Colonic mucosa (tissue), 4 donors: ENCODE measurements around the gene MICAL3. TPM values are rescaled to one million over a fixed set of nuclear protein-coding genes. Genes with fewer than 3 reads are reported as not detected.
A peak's percentile ranks its signal among the peaks of the same experiment; 100 is the strongest.
"Not testable (repeated sequence)": the region's sequence is repeated elsewhere in the genome, so short reads cannot be mapped to it uniquely, and the experiment has no call there.

Source experiments
- DNase-seq: peaks from one replicate; pipeline ENCODE4 v3.0.0-alpha.2; 2020
- H3K27ac ChIP-seq: fragments of 200-600 bp; one replicate; pipeline ENCODE4 v1.8.0; 2021
- H3K27me3 ChIP-seq: fragments of 200-600 bp; one replicate; pipeline ENCODE4 v1.8.0; 2021
- H3K36me3 ChIP-seq: fragments of 200-600 bp; one replicate; pipeline ENCODE4 v1.8.0; 2021
- H3K4me1 ChIP-seq: fragments of 200-600 bp; one replicate; pipeline ENCODE4 v1.8.0; 2021; ENCODE audit warnings: mild to moderate bottlenecking
- H3K4me3 ChIP-seq: fragments of 200-600 bp; one replicate; pipeline ENCODE4 v1.8.0; 2021
- H3K9ac ChIP-seq, 2 donors: one replicate each; pipeline ENCODE4 v1.7.0; 2013; ENCODE audit warnings: control low read depth in 2 of 2, low read depth in 2 of 2, low read length in 2 of 2
- H3K9me3 ChIP-seq: fragments of 200-600 bp; one replicate; pipeline ENCODE4 v1.8.0; 2021
- CTCF ChIP-seq: fragments of 200-600 bp; IDR thresholded peaks from one replicate; pipeline ENCODE4 v1.8.0; 2022; ENCODE audit warnings: antibody characterized with exemption, mild to moderate bottlenecking
- intact Hi-C: fragments of 100-400 bp; cut with DNase I; formaldehyde crosslinking; loops from one replicate; pipeline ENCODE4 v1.14.1; 2022
- total RNA-seq, 2 donors: library from RNA; stranded (reverse); fragmentation: NEBNext Ultra II Directional in 1 of 2; extraction: Animal tissue kit (Norgen Biotek cat#: 25700) in 1 of 2; gene quantifications; one replicate each; pipeline ENCODE4 v1.2.1, GENCODE V29; 2021
- donor health status: healthy.
- donor health status: DM: no; HTN: no; CAD: no.
- donor health status: DM: no; HTN: no; CAD: no.

Gene MICAL3
- total RNA-seq, 2 donors from 2014 or later: 72.5 to 84.5 TPM

GRCh38 chr22:18001040-18001893 is 23.1 kb downstream of the MICAL3 start:
- H3K4me3 ChIP-seq: peak overlapping the region; percentile 83
- no peaks in the 10 kb centered on the region for H3K27me3 ChIP-seq
- intact Hi-C loops: loop anchor here (2.0 kb wide), 1 partner anchor 76 kb away; the partner anchor contains the start of gene PEX26
- H3K9me3 ChIP-seq: no peaks in the 10 kb centered on the region
- H3K36me3 ChIP-seq: no peaks in the 10 kb centered on the region
- DNase-seq: peak; percentile 92
- no peak for TF ChIP-seq CTCF
- H3K9ac ChIP-seq: peak overlapping the region; percentile 84 to 85
- peak overlapping the region; percentile 93 for H3K27ac ChIP-seq
- H3K4me1 ChIP-seq: peaks cover 9% of the 10 kb centered on the region

GRCh38 chr22:18000441-18001039 is 23.8 kb downstream of the MICAL3 start:
- peak overlapping the region; percentile 93 for H3K27ac ChIP-seq
- H3K4me3 ChIP-seq: peak overlapping the region; percentile 83
- no peaks in the 10 kb centered on the region for H3K36me3 ChIP-seq
- TF ChIP-seq CTCF: no peak
- no peaks in the 10 kb centered on the region for H3K27me3 ChIP-seq
- H3K9me3 ChIP-seq: no peaks in the 10 kb centered on the region
- intact Hi-C loops: loop anchor here (2.0 kb wide), 1 partner anchor 76 kb away; the partner anchor contains the start of gene PEX26
- peak overlapping the region; percentile 84 to 85 for H3K9ac ChIP-seq
- peaks cover 9% of the 10 kb centered on the region for H3K4me1 ChIP-seq
- DNase-seq: peak; percentile 39

GRCh38 chr22:17999851-18000250 is 24.5 kb downstream of the MICAL3 start:
- Histone ChIP-seq H3K27me3 (no peaks in the 10 kb centered on the region), H3K4me1 (peaks cover 9% of the 10 kb centered on the region), H3K4me3 (peak overlapping the region; percentile 83), H3K9ac (no peak overlapping the region), H3K9me3 (no peaks in the 10 kb centered on the region), H3K36me3 (no peaks in the 10 kb centered on the region), H3K27ac (no peak overlapping the region)
- no peak for TF ChIP-seq CTCF
- intact Hi-C loops: loop anchor here (2.0 kb wide), 1 partner anchor 77 kb away; the partner anchor contains the start of gene PEX26
- no peak for DNase-seq

DNA sequence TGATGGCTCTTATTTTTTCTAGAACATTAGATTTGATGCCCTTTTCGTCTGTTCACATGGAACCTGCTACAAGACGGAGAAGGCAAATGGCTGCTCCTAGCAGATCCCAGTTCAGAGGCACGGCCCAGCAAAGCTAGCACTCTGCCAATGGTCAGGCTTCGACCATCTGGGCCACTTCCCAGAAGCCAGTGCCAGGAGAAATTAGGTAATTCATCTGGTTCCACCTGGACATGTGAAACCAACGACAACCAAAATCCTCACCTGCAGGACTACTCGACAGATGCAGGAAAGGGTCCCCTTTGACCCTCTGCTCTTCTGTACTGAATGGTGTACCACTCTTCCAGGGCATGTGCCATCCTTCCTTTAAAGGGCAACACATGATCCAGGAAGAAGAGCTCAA is 25.4 kb downstream of the MICAL3 start:
- no peaks in the 10 kb centered on the region for H3K27me3 ChIP-seq
- H3K9me3 ChIP-seq: no peaks in the 10 kb centered on the region
- peaks cover 9% of the 10 kb centered on the region for H3K4me1 ChIP-seq
- no peak overlapping the region for H3K4me3 ChIP-seq
- no peak overlapping the region for H3K27ac ChIP-seq
- H3K36me3 ChIP-seq: no peaks in the 10 kb centered on the region
- TF ChIP-seq CTCF: no peak
- DNase-seq: no peak
- intact Hi-C loops: no loop called here
- H3K9ac ChIP-seq: no peak overlapping the region

DNA sequence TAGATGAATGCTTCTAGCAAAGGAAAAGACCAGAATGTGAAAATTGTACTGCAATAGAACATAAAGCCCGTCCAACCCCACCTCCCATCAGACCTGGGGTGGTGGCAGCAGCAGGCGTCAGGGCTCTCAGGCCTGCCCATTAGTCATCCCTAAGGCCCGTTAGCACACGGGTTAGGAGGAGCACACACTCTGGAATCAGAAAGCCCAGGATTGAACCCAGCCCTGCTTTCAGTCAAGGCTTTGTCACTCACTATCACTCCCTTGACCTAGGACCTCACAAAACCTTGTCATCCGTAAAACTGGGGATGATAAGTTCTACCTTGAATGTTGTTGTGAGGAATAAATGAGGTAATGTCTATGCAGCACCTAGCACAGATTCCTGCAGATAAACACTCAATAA is 26.9 kb downstream of the MICAL3 start:
- Histone ChIP-seq H3K9ac (no peak overlapping the region), H3K27me3 (no peaks in the 10 kb centered on the region), H3K27ac (no peak overlapping the region), H3K4me3 (no peak overlapping the region), H3K4me1 (peaks cover 9% of the 10 kb centered on the region), H3K36me3 (no peaks in the 10 kb centered on the region), H3K9me3 (no peaks in the 10 kb centered on the region)
- intact Hi-C loops: no loop called here
- TF ChIP-seq CTCF: no peak
- no peak for DNase-seq

- H3K27ac ChIP-seq, H3K4me1 ChIP-seq, H3K27me3 ChIP-seq, intact Hi-C loops, H3K9me3 ChIP-seq, H3K4me3 ChIP-seq, H3K36me3 ChIP-seq, DNase-seq, H3K9ac ChIP-seq: not testable (repeated sequence)
Observed at GRCh38 chr22:17995256-17995655, 29.1 kb downstream of the MICAL3 start.
